ENCODE results near the gene BAK1. TPM values are rescaled to one million over a fixed set of nuclear protein-coding genes. Genes with fewer than 3 reads are reported as not detected.

Gene BAK1
- total and polyA plus RNA-seq, 2 donors (not counting 3 experiments of a cell fraction or from before 2014, with no cell fraction given), result 25.4 to 37.1 TPM

DNA sequence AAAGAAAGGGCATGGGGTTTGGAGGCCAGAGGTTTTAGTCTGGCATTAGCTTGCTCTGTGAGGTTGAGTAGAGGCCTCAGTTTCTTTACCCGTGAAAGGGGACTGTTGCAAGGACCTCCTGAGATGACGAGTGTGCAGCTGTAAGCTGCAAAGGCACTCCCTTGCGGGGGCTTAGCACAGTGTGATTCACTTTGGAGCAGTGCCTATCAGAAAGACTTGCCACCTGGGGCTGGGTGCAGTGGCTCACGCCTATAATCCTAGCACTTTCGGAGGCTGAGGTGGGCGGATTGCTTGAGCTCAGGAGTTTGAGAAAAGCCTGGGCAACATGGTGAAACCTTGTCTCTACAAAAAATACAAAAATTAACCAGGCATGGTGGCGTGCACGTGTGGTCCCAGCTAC, 7.5 kb upstream of the BAK1 start:
- BruUV-seq (replicated peaks), result no TSS peak
- Histone ChIP-seq H4K20me1 (replicated peaks; ENCODE audit: control insufficient read depth, extremely low read depth, insufficient read depth, low read length) (no peaks in the 10 kb centered on the region), H3K9me1 (replicated peaks; ENCODE audit: control insufficient read depth, extremely low read depth, insufficient read depth, low read length) (no peaks in the 10 kb centered on the region), H3K4me3 (replicated peaks in 1 of 3; ENCODE audit: insufficient read depth in 1 of 3, low read depth in 1 of 3, low read length in 3 of 3) (no peak overlapping the region), H3K79me2 (ENCODE audit: control insufficient read depth, insufficient read depth, low read length) (no peaks in the 10 kb centered on the region), H3K36me3 (ENCODE audit: control insufficient read depth in 2 of 2, extremely low read depth in 1 of 2, insufficient read depth in 2 of 2, low read length in 2 of 2) (no peaks in the 10 kb centered on the region), H3K27me3 (ENCODE audit: control insufficient read depth in 2 of 2, insufficient read depth in 2 of 2, low read length in 2 of 2) (no peaks in the 10 kb centered on the region), H2AFZ (ENCODE audit: low read depth, low read length) (no peak overlapping the region), H3K27ac (ENCODE audit: insufficient read depth, low read depth, low read length) (no peak overlapping the region), H3K9me3 (replicated peaks; ENCODE audit: control insufficient read depth, insufficient read depth, low read length) (no peaks in the 10 kb centered on the region), H3K4me2 (ENCODE audit: insufficient read depth, low read length) (no peak overlapping the region), H3K9ac (replicated peaks; ENCODE audit: extremely low read depth, insufficient read depth, low read length) (no peak overlapping the region), H3K4me1 (ENCODE audit: control insufficient read depth, extremely low read depth, insufficient read depth, low read length) (peaks cover 24% of the 10 kb centered on the region)
- intact Hi-C loops (cut with micrococcal nuclease) (no loop called here), dilution Hi-C loops (cut with MboI; ENCODE audit: extremely low pct_ligation_motif_present, low sequenced_read_pairs) (no loop called here)
- DNase-seq (ENCODE audit: low read depth, low spot score) (no peak), FAIRE-seq (no peak)
- POLR2A ChIA-PET, result no interaction called here
- TF ChIP-seq CTCF (IDR thresholded peaks at IDR 0.05; ENCODE audit: extremely low read depth in 1 of 2, insufficient read depth in 1 of 2, low read depth in 1 of 2, low read length in 2 of 2) (no peak), EZH2 (IDR thresholded peaks at IDR 0.05; ENCODE audit: borderline replicate concordance, low read depth, low read length, severe bottlenecking) (no peak), MYC (IDR thresholded peaks at IDR 0.05; ENCODE audit: low read depth, low read length) (no peak), JUN (IDR thresholded peaks at IDR 0.05; ENCODE audit: borderline replicate concordance, insufficient read depth, insufficient read length, low read depth) (no peak)
- CTCF ChIA-PET, result interaction anchor here (0.7 to 7.0 kb wide), 9 partner anchors 20 to 440 kb away, joined by 3 to 97 read pairs (median 4); no protein-coding TSS in a partner anchor

- no TSS peak for BruUV-seq (replicated peaks)
- FAIRE-seq (no peak), DNase-seq (ENCODE audit: low read depth, low spot score) (no peak)
- H3K9ac ChIP-seq (replicated peaks; ENCODE audit: extremely low read depth, insufficient read depth, low read length), result no peak overlapping the region
- ChIA-PET POLR2A (no interaction called here), CTCF (interaction anchor here (1.0 to 7.0 kb wide), 7 partner anchors 36 to 176 kb away, joined by 3 to 97 read pairs (median 4); no protein-coding TSS in a partner anchor)
- H3K4me2 ChIP-seq (ENCODE audit: insufficient read depth, low read length), result no peak overlapping the region
- H3K27me3 ChIP-seq (ENCODE audit: control insufficient read depth in 2 of 2, insufficient read depth in 2 of 2, low read length in 2 of 2), result no peaks in the 10 kb centered on the region
- H3K4me1 ChIP-seq (ENCODE audit: control insufficient read depth, extremely low read depth, insufficient read depth, low read length), result peaks cover 24% of the 10 kb centered on the region
- no peak for TF ChIP-seq JUN (IDR thresholded peaks at IDR 0.05; ENCODE audit: borderline replicate concordance, insufficient read depth, insufficient read length, low read depth)
- no peak for TF ChIP-seq MYC (IDR thresholded peaks at IDR 0.05; ENCODE audit: low read depth, low read length)
- TF ChIP-seq GATA2 (IDR thresholded peaks at IDR 0.05; ENCODE audit: insufficient read depth, insufficient read length, low read depth, low read length), result no peak
- no peak for TF ChIP-seq CTCF (IDR thresholded peaks at IDR 0.05; ENCODE audit: extremely low read depth in 1 of 2, insufficient read depth in 1 of 2, low read depth in 1 of 2, low read length in 2 of 2)
- no peak for TF ChIP-seq POLR2A (IDR thresholded peaks at IDR 0.05; ENCODE audit: low read depth, low read length)
- no peak for TF ChIP-seq POLR2AphosphoS5 (IDR thresholded peaks at IDR 0.05; ENCODE audit: insufficient read depth, low read depth, low read length)
- no peak for TF ChIP-seq EZH2 (IDR thresholded peaks at IDR 0.05; ENCODE audit: borderline replicate concordance, low read depth, low read length, severe bottlenecking)
- TF ChIP-seq FOS (IDR thresholded peaks at IDR 0.05; ENCODE audit: borderline replicate concordance, insufficient read depth, low read length), result no peak
- TF ChIP-seq MAX (IDR thresholded peaks at IDR 0.05; ENCODE audit: insufficient read depth, insufficient read length), result no peak
- peak overlapping the region; percentile 89 for H2AFZ ChIP-seq (ENCODE audit: low read depth, low read length)
- H3K4me3 ChIP-seq (replicated peaks in 1 of 3; ENCODE audit: insufficient read depth in 1 of 3, low read depth in 1 of 3, low read length in 3 of 3), result no peak overlapping the region
- intact Hi-C loops (cut with micrococcal nuclease), result no loop called here
- no peaks in the 10 kb centered on the region for H3K9me3 ChIP-seq (replicated peaks; ENCODE audit: control insufficient read depth, insufficient read depth, low read length)
- dilution Hi-C loops (cut with MboI; ENCODE audit: extremely low pct_ligation_motif_present, low sequenced_read_pairs), result no loop called here
- H3K9me1 ChIP-seq (replicated peaks; ENCODE audit: control insufficient read depth, extremely low read depth, insufficient read depth, low read length), result no peaks in the 10 kb centered on the region
- H3K79me2 ChIP-seq (ENCODE audit: control insufficient read depth, insufficient read depth, low read length), result no peaks in the 10 kb centered on the region
- no peaks in the 10 kb centered on the region for H3K36me3 ChIP-seq (ENCODE audit: control insufficient read depth in 2 of 2, extremely low read depth in 1 of 2, insufficient read depth in 2 of 2, low read length in 2 of 2)
- H3K27ac ChIP-seq (ENCODE audit: insufficient read depth, low read depth, low read length), result no peak overlapping the region
- no peaks in the 10 kb centered on the region for H4K20me1 ChIP-seq (replicated peaks; ENCODE audit: control insufficient read depth, extremely low read depth, insufficient read depth, low read length)
Measured at GRCh38 chr6:33586108-33586640, 6.1 kb upstream of the BAK1 start.
